ENCODE data around the gene S100A12. TPM values are rescaled to one million over a fixed set of nuclear protein-coding genes. Genes with fewer than 3 reads are reported as not detected.

The S100A12 gene
- total RNA-seq, 1 experiment from 2014 or later = not detected

GRCh38 chr1:153403421-153404085, 28.1 kb upstream of the S100A12 start:
- Histone ChIP-seq H3K27ac (no peak overlapping the region), H3K4me1 (replicated peaks) (no peaks in the 10 kb centered on the region), H3K4me3 (no peak overlapping the region), H3K27me3 (replicated peaks) (peaks cover 25% of the 10 kb centered on the region), H3K9me3 (replicated peaks) (no peaks in the 10 kb centered on the region), H3K36me3 (no peaks in the 10 kb centered on the region)
- DNase-seq (ENCODE audit: low read depth in 1 of 2, low spot score in 2 of 2) = no peak

GRCh38 chr1:153402226-153402625, 26.8 kb upstream of the S100A12 start:
- Histone ChIP-seq H3K4me1 (replicated peaks) (no peaks in the 10 kb centered on the region), H3K9me3 (replicated peaks) (no peaks in the 10 kb centered on the region), H3K27me3 (replicated peaks) (peaks cover 29% of the 10 kb centered on the region), H3K27ac (no peak overlapping the region), H3K36me3 (no peaks in the 10 kb centered on the region), H3K4me3 (no peak overlapping the region)
- no peak for DNase-seq (ENCODE audit: low read depth in 1 of 2, low spot score in 2 of 2)

DNA sequence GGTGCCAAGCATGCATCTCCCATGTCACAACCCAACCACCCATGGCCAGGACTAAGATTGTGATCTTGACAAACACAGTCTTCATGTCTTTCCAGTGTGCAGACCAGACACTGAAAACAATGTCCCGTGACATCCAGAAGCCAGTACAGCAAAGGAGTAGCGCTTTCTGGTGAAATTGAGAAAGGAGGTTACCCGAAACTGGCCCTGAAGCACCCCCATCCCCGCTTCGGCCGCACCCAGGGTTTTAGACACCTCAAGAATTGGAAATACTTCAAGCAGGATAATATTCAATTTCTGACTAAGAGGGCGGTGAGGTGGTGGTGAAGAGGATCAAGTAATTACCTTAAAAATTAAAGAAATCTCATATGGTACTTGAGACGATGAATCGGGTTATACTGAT, 26.0 kb upstream of the S100A12 start:
- Histone ChIP-seq H3K27me3 (replicated peaks) (peaks cover 34% of the 10 kb centered on the region), H3K27ac (no peak overlapping the region), H3K36me3 (no peaks in the 10 kb centered on the region), H3K4me1 (replicated peaks) (no peaks in the 10 kb centered on the region), H3K9me3 (replicated peaks) (no peaks in the 10 kb centered on the region), H3K4me3 (no peak overlapping the region)
- no peak for DNase-seq (ENCODE audit: low read depth in 1 of 2, low spot score in 2 of 2)

- Histone ChIP-seq H3K4me1 (replicated peaks) (no peaks in the 10 kb centered on the region), H3K27me3 (replicated peaks) (peaks cover 42% of the 10 kb centered on the region), H3K4me3 (no peak overlapping the region), H3K9me3 (replicated peaks) (no peaks in the 10 kb centered on the region), H3K36me3 (no peaks in the 10 kb centered on the region), H3K27ac (no peak overlapping the region)
- DNase-seq (ENCODE audit: low read depth in 1 of 2, low spot score in 2 of 2) = no peak
These were observed 24.8 kb upstream of the S100A12 start for GRCh38 chr1:153400244-153400643.

- no peaks in the 10 kb centered on the region for H3K9me3 ChIP-seq (replicated peaks)
- DNase-seq (ENCODE audit: low read depth in 1 of 2, low spot score in 2 of 2) = no peak
- H3K4me1 ChIP-seq (replicated peaks) = no peaks in the 10 kb centered on the region
- no peaks in the 10 kb centered on the region for H3K36me3 ChIP-seq
- H3K4me3 ChIP-seq = no peak overlapping the region
- peaks cover 42% of the 10 kb centered on the region for H3K27me3 ChIP-seq (replicated peaks)
- H3K27ac ChIP-seq = no peak overlapping the region
These were observed 24.1 kb upstream of the S100A12 start for GRCh38 chr1:153399401-153400055.

DNA sequence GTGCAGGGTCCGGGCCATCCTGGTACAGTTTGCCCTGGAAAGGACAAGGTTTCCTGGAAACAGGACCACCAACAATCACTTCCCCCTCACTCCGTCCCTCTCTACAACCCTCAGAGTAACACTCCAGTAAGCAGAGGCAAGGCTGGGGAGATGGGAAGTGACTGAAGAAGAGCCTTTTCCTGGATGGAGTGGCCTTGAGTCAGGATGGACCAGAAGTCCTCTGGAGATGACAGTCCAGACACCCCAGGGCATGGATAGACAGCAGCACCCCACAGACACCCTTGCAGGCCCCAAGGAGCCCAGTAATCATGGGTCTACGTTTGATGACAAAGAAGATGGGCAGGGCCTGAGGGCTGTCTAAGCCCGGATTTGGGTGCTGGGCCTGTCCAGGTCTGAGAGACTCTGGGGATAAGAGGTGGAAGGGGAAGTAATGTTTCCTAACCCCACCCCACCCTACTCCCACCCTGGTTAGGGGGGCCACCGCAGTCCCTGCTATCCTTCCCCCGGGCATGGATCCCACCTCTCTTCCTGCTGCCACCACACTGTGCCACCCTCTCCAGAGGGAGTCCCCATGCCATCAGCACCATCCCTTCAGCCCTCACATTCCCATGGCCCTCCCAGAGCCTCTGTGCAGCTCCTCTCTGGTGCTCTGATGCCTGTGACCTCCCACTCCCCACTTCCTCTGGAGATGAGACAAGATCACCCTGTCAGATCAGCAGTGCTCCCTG, 22.7 kb upstream of the S100A12 start:
- H3K27ac ChIP-seq = no peak overlapping the region
- H3K4me3 ChIP-seq = no peak overlapping the region
- no peaks in the 10 kb centered on the region for H3K4me1 ChIP-seq (replicated peaks)
- H3K9me3 ChIP-seq (replicated peaks) = no peaks in the 10 kb centered on the region
- peaks cover 42% of the 10 kb centered on the region for H3K27me3 ChIP-seq (replicated peaks)
- no peaks in the 10 kb centered on the region for H3K36me3 ChIP-seq
- no peak for DNase-seq (ENCODE audit: low read depth in 1 of 2, low spot score in 2 of 2)

GRCh38 chr1:153397051-153397923, 21.9 kb upstream of the S100A12 start:
- DNase-seq (ENCODE audit: low read depth in 1 of 2, low spot score in 2 of 2) = no peak
- Histone ChIP-seq H3K36me3 (no peaks in the 10 kb centered on the region), H3K27me3 (replicated peaks) (peaks cover 42% of the 10 kb centered on the region), H3K9me3 (replicated peaks) (no peaks in the 10 kb centered on the region), H3K4me1 (replicated peaks) (no peaks in the 10 kb centered on the region), H3K4me3 (no peak overlapping the region), H3K27ac (no peak overlapping the region)

DNA sequence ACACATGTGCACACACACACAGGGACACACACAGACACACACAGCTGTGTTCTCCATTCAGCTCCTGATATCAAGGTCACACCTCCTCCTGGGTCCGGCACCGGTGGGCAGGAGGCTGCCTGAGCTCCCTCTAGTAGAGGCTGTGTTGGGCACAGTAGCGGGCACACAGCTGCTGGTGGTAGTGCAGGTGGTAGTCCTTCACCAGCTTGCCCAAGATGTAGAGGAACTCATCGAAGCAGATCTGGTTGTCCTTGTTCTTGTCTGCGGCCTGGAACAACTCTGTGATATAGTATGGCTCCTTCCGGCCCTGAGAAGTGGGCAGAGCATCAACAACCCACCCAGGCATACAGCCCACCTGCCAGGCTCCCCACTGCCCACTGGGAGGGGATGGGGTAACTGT, 21.0 kb upstream of the S100A12 start:
- H3K4me3 ChIP-seq = no peak overlapping the region
- no peak for DNase-seq (ENCODE audit: low read depth in 1 of 2, low spot score in 2 of 2)
- peaks cover 37% of the 10 kb centered on the region for H3K27me3 ChIP-seq (replicated peaks)
- no peaks in the 10 kb centered on the region for H3K36me3 ChIP-seq
- no peaks in the 10 kb centered on the region for H3K9me3 ChIP-seq (replicated peaks)
- H3K4me1 ChIP-seq (replicated peaks) = no peaks in the 10 kb centered on the region
- H3K27ac ChIP-seq = no peak overlapping the region

- DNase-seq (ENCODE audit: low read depth in 1 of 2, low spot score in 2 of 2) = no peak
These were observed 20.4 kb upstream of the S100A12 start for GRCh38 chr1:153395776-153396175.

GRCh38 chr1:153395136-153395685, 19.8 kb upstream of the S100A12 start:
- Histone ChIP-seq H3K4me3 (no peak overlapping the region), H3K27me3 (replicated peaks) (peaks cover 25% of the 10 kb centered on the region), H3K36me3 (no peaks in the 10 kb centered on the region), H3K4me1 (replicated peaks) (no peaks in the 10 kb centered on the region), H3K9me3 (replicated peaks) (no peaks in the 10 kb centered on the region), H3K27ac (no peak overlapping the region)
- DNase-seq (ENCODE audit: low read depth in 1 of 2, low spot score in 2 of 2) = no peak

More at GRCh38 chr1:153395776-153396175, 20.4 kb upstream of the S100A12 start:
- H3K27me3 ChIP-seq (replicated peaks) = peaks cover 31% of the 10 kb centered on the region
- no peak overlapping the region for H3K27ac ChIP-seq
- H3K9me3 ChIP-seq (replicated peaks) = no peaks in the 10 kb centered on the region
- H3K36me3 ChIP-seq = no peaks in the 10 kb centered on the region
- H3K4me3 ChIP-seq = no peak overlapping the region
- no peaks in the 10 kb centered on the region for H3K4me1 ChIP-seq (replicated peaks)

DNA sequence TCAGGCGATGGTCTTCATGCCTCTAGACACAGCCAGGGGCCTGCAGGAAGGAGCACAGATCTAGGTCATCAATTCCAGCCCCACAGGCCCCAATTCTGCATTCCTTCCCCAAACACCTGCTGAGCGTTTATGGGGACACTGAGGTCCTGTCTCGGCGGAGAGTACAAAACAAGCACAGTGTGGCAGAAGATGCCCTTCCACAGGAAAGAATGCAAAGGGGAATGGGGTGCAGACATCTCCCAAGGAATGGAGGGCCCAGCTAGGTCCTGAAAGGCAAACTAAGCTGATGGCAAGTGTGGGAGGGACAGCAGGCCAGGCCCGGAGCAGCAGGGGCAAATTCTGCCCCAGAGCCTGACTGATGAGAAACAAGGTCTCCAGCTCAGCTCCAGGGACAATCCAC, 19.0 kb upstream of the S100A12 start:
- Histone ChIP-seq H3K36me3 (no peaks in the 10 kb centered on the region), H3K27me3 (replicated peaks) (peaks cover 21% of the 10 kb centered on the region), H3K4me3 (no peak overlapping the region), H3K27ac (no peak overlapping the region), H3K9me3 (replicated peaks) (no peaks in the 10 kb centered on the region), H3K4me1 (replicated peaks) (no peaks in the 10 kb centered on the region)
- DNase-seq (ENCODE audit: low read depth in 1 of 2, low spot score in 2 of 2) = peak in 1 of 2 experiments; percentile 24

DNA sequence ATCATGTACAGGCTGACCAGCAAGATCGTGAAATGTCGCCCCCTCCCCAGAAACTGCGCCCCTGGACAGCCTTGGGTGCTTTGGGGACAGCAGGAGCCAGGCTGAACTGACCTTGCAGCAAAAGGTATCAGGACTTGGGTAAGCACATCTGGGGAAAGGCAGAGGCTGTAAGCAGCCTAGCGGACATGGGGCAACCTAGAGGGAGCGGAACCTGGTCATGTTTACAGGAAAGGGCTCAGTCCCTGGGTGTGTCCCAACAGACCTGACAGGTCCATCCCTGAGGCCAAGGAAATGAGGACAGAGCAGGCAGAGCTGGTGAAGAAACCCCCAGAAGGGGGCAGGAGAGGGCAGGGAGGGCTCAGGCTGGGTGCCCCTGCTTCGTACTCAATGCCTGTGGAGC, 18.5 kb upstream of the S100A12 start:
- Histone ChIP-seq H3K27me3 (replicated peaks) (peaks cover 26% of the 10 kb centered on the region; the same call in 1 of the 2 replicates), H3K36me3 (no peaks in the 10 kb centered on the region), H3K4me3 (no peak overlapping the region), H3K27ac (no peak overlapping the region), H3K9me3 (replicated peaks) (no peaks in the 10 kb centered on the region), H3K4me1 (replicated peaks) (no peaks in the 10 kb centered on the region)
- peak in 1 of 2 experiments; percentile 35 for DNase-seq (ENCODE audit: low read depth in 1 of 2, low spot score in 2 of 2)

- Histone ChIP-seq H3K27ac (no peak overlapping the region), H3K9me3 (replicated peaks) (no peaks in the 10 kb centered on the region), H3K4me3 (no peak overlapping the region), H3K36me3 (no peaks in the 10 kb centered on the region), H3K27me3 (replicated peaks) (peaks cover 20% of the 10 kb centered on the region; the same call in 1 of the 2 replicates), H3K4me1 (replicated peaks) (no peaks in the 10 kb centered on the region)
- DNase-seq (ENCODE audit: low read depth in 1 of 2, low spot score in 2 of 2) = no peak
These were observed 17.4 kb upstream of the S100A12 start for GRCh38 chr1:153392822-153393221.

Data from SJSA1 (cell line).